Right atrium auricular region (tissue), 2 donors: ENCODE data around the gene QPCT. TPM values are rescaled to one million over a fixed set of nuclear protein-coding genes. Genes with fewer than 3 reads are reported as not detected.

ENCODE experiments used
- DNase-seq: peaks from one replicate; pipeline ENCODE4 v3.0.0-alpha.2; 2019; ENCODE audit warnings: low spot score
- H3K27ac ChIP-seq, 2 donors: fragments of 200-600 bp; sonication (generic); 1 replicate in 1 of 2; 2 replicates in 1 of 2; pipeline ENCODE4 v1.5.1; 2016 to 2019
- H3K27me3 ChIP-seq, 2 donors: fragments of 200-600 bp; sonication (generic); one replicate each; pipeline versions ENCODE4 v1.5.1 to v1.6.0; 2017 to 2019
- H3K36me3 ChIP-seq: fragments of 200-600 bp; sonication (generic); one replicate; pipeline ENCODE4 v1.5.1; 2016
- H3K4me1 ChIP-seq, 2 donors: fragments of 200-600 bp; sonication (generic); one replicate each; pipeline versions ENCODE4 v1.5.1 to v1.6.0; 2017 to 2019
- H3K4me3 ChIP-seq, 2 donors: fragments of 200-600 bp; sonication (generic); 1 replicate in 1 of 2; 2 replicates in 1 of 2; pipeline ENCODE4 v1.5.1; 2017 to 2019; ENCODE audit warnings: mild to moderate bottlenecking in 1 of 2, moderate library complexity in 1 of 2
- H3K9me3 ChIP-seq, 2 donors: fragments of 200-600 bp; sonication (generic); one replicate each; pipeline ENCODE4 v1.5.1; 2019
- CTCF ChIP-seq, 2 donors: fragments of 200-600 bp; sonication (generic); IDR thresholded peaks; one replicate each; pipeline ENCODE4 v1.5.1; 2019; ENCODE audit warnings: antibody characterized with exemption in 2 of 2
- total RNA-seq, 2 donors: library from RNA; depleted of rRNA; stranded (reverse); fragments of >200 nt; gene quantifications; one replicate each; pipeline ENCODE4 v1.1.0, GENCODE V29; 2016

The QPCT gene
- total RNA-seq, 2 donors from 2014 or later: 1.1 to 10.1 TPM

- Histone ChIP-seq H3K4me1 (no peaks in the 10 kb centered on the region), H3K9me3 (no peaks in the 10 kb centered on the region), H3K4me3 (no peak overlapping the region), H3K27me3 (no peaks in the 10 kb centered on the region), H3K27ac (no peak overlapping the region), H3K36me3 (no peaks in the 10 kb centered on the region)
- DNase-seq: no peak
- TF ChIP-seq CTCF (IDR thresholded peaks at IDR 0.05): no peak
Observed at GRCh38 chr2:37365669-37366068, 21.2 kb downstream of the QPCT start.

GRCh38 chr2:37366773-37367172, 22.3 kb downstream of the QPCT start:
- Histone ChIP-seq H3K36me3 (no peaks in the 10 kb centered on the region), H3K4me1 (no peaks in the 10 kb centered on the region), H3K9me3 (no peaks in the 10 kb centered on the region), H3K27me3 (no peaks in the 10 kb centered on the region), H3K27ac (no peak overlapping the region), H3K4me3 (no peak overlapping the region)
- TF ChIP-seq CTCF (IDR thresholded peaks at IDR 0.05): no peak
- no peak for DNase-seq

GRCh38 chr2:37367310-37367709, 22.9 kb downstream of the QPCT start:
- TF ChIP-seq CTCF (IDR thresholded peaks at IDR 0.05): no peak
- Histone ChIP-seq H3K27ac (no peak overlapping the region), H3K27me3 (no peaks in the 10 kb centered on the region), H3K36me3 (no peaks in the 10 kb centered on the region), H3K4me1 (no peaks in the 10 kb centered on the region), H3K9me3 (no peaks in the 10 kb centered on the region), H3K4me3 (no peak overlapping the region)
- DNase-seq: no peak

GRCh38 chr2:37367984-37368383, 23.6 kb downstream of the QPCT start:
- H3K4me3 ChIP-seq: no peak overlapping the region
- no peaks in the 10 kb centered on the region for H3K4me1 ChIP-seq
- no peak for TF ChIP-seq CTCF (IDR thresholded peaks at IDR 0.05)
- no peaks in the 10 kb centered on the region for H3K36me3 ChIP-seq
- H3K9me3 ChIP-seq: no peaks in the 10 kb centered on the region
- H3K27ac ChIP-seq: no peak overlapping the region
- DNase-seq: no peak
- no peaks in the 10 kb centered on the region for H3K27me3 ChIP-seq

GRCh38 chr2:37370666-37371065, 26.2 kb downstream of the QPCT start:
- H3K9me3 ChIP-seq: no peaks in the 10 kb centered on the region
- no peak for DNase-seq
- no peak overlapping the region for H3K4me3 ChIP-seq
- no peaks in the 10 kb centered on the region for H3K27me3 ChIP-seq
- H3K36me3 ChIP-seq: no peaks in the 10 kb centered on the region
- H3K27ac ChIP-seq: no peak overlapping the region
- H3K4me1 ChIP-seq: no peaks in the 10 kb centered on the region
- TF ChIP-seq CTCF (IDR thresholded peaks at IDR 0.05): no peak

- Histone ChIP-seq H3K4me1 (no peaks in the 10 kb centered on the region), H3K27ac (no peak overlapping the region), H3K4me3 (no peak overlapping the region), H3K36me3 (no peaks in the 10 kb centered on the region), H3K9me3 (no peaks in the 10 kb centered on the region), H3K27me3 (no peaks in the 10 kb centered on the region)
- DNase-seq: no peak
- no peak for TF ChIP-seq CTCF (IDR thresholded peaks at IDR 0.05)
Observed at GRCh38 chr2:37372000-37372399, 27.6 kb downstream of the QPCT start.
